A549 (cell line): ENCODE data around the gene WWC1. TPM values are rescaled to one million over a fixed set of nuclear protein-coding genes. Genes with fewer than 3 reads are reported as not detected.

Experiments
- ATAC-seq, 2 experiments: fragments of 200-7000 bp in 1 of 2; fragments of >200 bp in 1 of 2; cut with Nextera tagmentation in 1 of 2; cut with Tn5 transposase in 1 of 2; 3 replicates each; pipeline versions ENCODE4 v1.8.0 to v1.9.1; 2018 to 2020; ENCODE audit warnings: mild to moderate bottlenecking in 1 of 2, moderate library complexity in 1 of 2
- CTCF ChIA-PET: fragments of 300-600 bp; sonication (Branson Sonifier 250); formaldehyde crosslinking; extraction: SDS; loops from one replicate; lab custom pipeline; 2021; ENCODE audit warnings: antibody characterized with exemption, inconsistent platforms; lab: Yijun Ruan, JAX
- POLR2A ChIA-PET: fragments of 350-600 bp; formaldehyde crosslinking; extraction: SDS; loops from one replicate; lab custom pipeline; 2021; ENCODE audit warnings: antibody characterized with exemption, inconsistent platforms; lab: Yijun Ruan, JAX
- DNase-seq, 2 experiments: peaks; one replicate each; pipeline versions ENCODE4 v3.0.0 to v3.0.0-alpha.2; 2011 to 2016; ENCODE audit warnings: low read depth in 1 of 2, low spot score in 1 of 2
- FAIRE-seq: peaks from 2 replicates; lab custom pipeline; 2011; peaks lifted over from hg19 to GRCh38; lab: Jason Lieb, UNC
- H3K27ac ChIP-seq, 2 experiments: fragments of >200 bp; sonication (Bioruptor Twin); formaldehyde crosslinking; 3 replicates each; pipeline ENCODE4 v1.5.1; 2016 to 2017
- H3K4me1 ChIP-seq: fragments of >200 bp; sonication (Bioruptor Twin); formaldehyde crosslinking; 3 replicates; pipeline ENCODE4 v1.6.1; 2016
- H3K4me2 ChIP-seq: fragments of >200 bp; sonication (Bioruptor Twin); formaldehyde crosslinking; 3 replicates; pipeline ENCODE4 v1.6.1; 2016
- H3K4me3 ChIP-seq: fragments of >200 bp; sonication (Bioruptor Twin); formaldehyde crosslinking; 3 replicates; pipeline ENCODE4 v1.5.1; 2016
- H3K9me3 ChIP-seq: fragments of >200 bp; sonication (Bioruptor Twin); formaldehyde crosslinking; 3 replicates; pipeline ENCODE4 v1.6.1; 2016
- BHLHE40 ChIP-seq: IDR thresholded peaks from 2 replicates; pipeline ENCODE4 v1.6.1; 2012; ENCODE audit warnings: low read depth, low read length, inconsistent platforms
- CBX2 ChIP-seq: fragments of 200-600 bp; sonication (generic); IDR thresholded peaks from 2 replicates; pipeline ENCODE4 v1.6.1; 2016; ENCODE audit warnings: low read depth, mild to moderate bottlenecking, borderline replicate concordance
- CBX8 ChIP-seq: fragments of 200-600 bp; sonication (generic); IDR thresholded peaks from 2 replicates; pipeline ENCODE4 v1.6.1; 2016
- CEBPB ChIP-seq, 2 experiments: fragments of >200 bp in 1 of 2; sonication (Bioruptor Twin) in 1 of 2; formaldehyde crosslinking in 1 of 2; IDR thresholded peaks; 2 replicates each; pipeline ENCODE4 v1.6.1; 2012 to 2016
- CHD4 ChIP-seq: fragments of 200-600 bp; sonication (generic); IDR thresholded peaks from 2 replicates; pipeline ENCODE4 v1.6.1; 2016; ENCODE audit warnings: antibody characterized with exemption, mild to moderate bottlenecking, borderline replicate concordance
- EHF ChIP-seq: fragments of 250-450 bp; sonication (Bioruptor Pico); IDR thresholded peaks from 2 replicates; pipeline ENCODE4 v1.5.0; 2020; ENCODE audit warnings: mild to moderate bottlenecking
- EP300 ChIP-seq, 2 experiments: fragments of >200 bp; sonication (Bioruptor Twin); formaldehyde crosslinking; IDR thresholded peaks; 2 replicates in 1 of 2; 3 replicates in 1 of 2; pipeline ENCODE4 v1.6.1; 2016 to 2017
- ESRRA ChIP-seq: fragments of 150-350 bp; IDR thresholded peaks from 2 replicates; pipeline ENCODE4 v1.6.1; 2014; ENCODE audit warnings: mild to moderate bottlenecking, low read length, borderline replicate concordance
- FOSB ChIP-seq: fragments of 250-450 bp; sonication (Bioruptor Pico); IDR thresholded peaks from 2 replicates; pipeline ENCODE4 v1.5.0; 2020; ENCODE audit warnings: mild to moderate bottlenecking, moderate library complexity
- FOXS1 ChIP-seq: fragments of 250-450 bp; sonication (Bioruptor Pico); IDR thresholded peaks from 2 replicates; pipeline ENCODE4 v1.5.0; 2020; ENCODE audit warnings: mild to moderate bottlenecking, moderate library complexity
- HDAC2 ChIP-seq: fragments of 200-600 bp; sonication (generic); IDR thresholded peaks from 2 replicates; pipeline ENCODE4 v1.6.1; 2016
- HEYL ChIP-seq: fragments of 250-450 bp; sonication (Bioruptor Pico); IDR thresholded peaks from 2 replicates; pipeline ENCODE4 v1.8.0; 2021; ENCODE audit warnings: mild to moderate bottlenecking, moderate library complexity
- MAFK ChIP-seq: fragments of 450-650 bp; IDR thresholded peaks from 2 replicates; pipeline ENCODE4 v1.6.1; 2014; ENCODE audit not compliant: partially characterized antibody
- NR3C1 ChIP-seq: fragments of >200 bp; sonication (Bioruptor Twin); formaldehyde crosslinking; IDR thresholded peaks from 3 replicates; pipeline ENCODE4 v1.6.1; 2017
- PHF8 ChIP-seq: fragments of 200-600 bp; sonication (generic); IDR thresholded peaks from 2 replicates; pipeline ENCODE4 v1.6.1; 2016; ENCODE audit warnings: low read depth, mild to moderate bottlenecking, antibody characterized with exemption, moderate library complexity, borderline replicate concordance
- RAD21 ChIP-seq, 2 experiments: fragments of >200 bp in 1 of 2; sonication (Bioruptor Twin) in 1 of 2; formaldehyde crosslinking in 1 of 2; IDR thresholded peaks in 1 of 2; conservative IDR thresholded peaks in 1 of 2; 2 replicates in 1 of 2; 3 replicates in 1 of 2; pipeline ENCODE4 v1.6.1; 2012 to 2018; ENCODE audit warnings: inconsistent platforms in 1 of 2
- RARB ChIP-seq: fragments of 250-450 bp; sonication (Bioruptor Pico); IDR thresholded peaks from 2 replicates; pipeline ENCODE4 v1.8.0; 2021; ENCODE audit warnings: mild to moderate bottlenecking, moderate library complexity
- RCOR1 ChIP-seq: fragments of 150-350 bp; IDR thresholded peaks from 2 replicates; pipeline ENCODE4 v1.6.1; 2014; ENCODE audit warnings: antibody characterized with exemption, low read length, low read depth
- SMC3 ChIP-seq: fragments of >200 bp; sonication (Bioruptor Twin); formaldehyde crosslinking; IDR thresholded peaks from 3 replicates; pipeline ENCODE4 v1.6.1; 2018; ENCODE audit warnings: inconsistent platforms
- TFCP2L1 ChIP-seq: fragments of 250-450 bp; sonication (Bioruptor Pico); IDR thresholded peaks from 2 replicates; pipeline ENCODE4 v1.5.0; 2021; ENCODE audit warnings: mild to moderate bottlenecking
- TP53 ChIP-seq: fragments of 250-450 bp; sonication (Bioruptor Pico); IDR thresholded peaks from 2 replicates; pipeline ENCODE4 v1.5.0; 2021; ENCODE audit warnings: mild to moderate bottlenecking, moderate library complexity
- ZC3H11A ChIP-seq: fragments of 450-650 bp; IDR thresholded peaks from 2 replicates; pipeline ENCODE4 v1.6.1; 2014; ENCODE audit warnings: antibody characterized with exemption, mild to moderate bottlenecking
- WGBS: methylation state at CpG from one replicate; pipeline ENCODE4 v1.1.6; 2017; ENCODE audit errors: missing lambda C conversion rate; 5-methylcytosine and 5-hydroxymethylcytosine counted together
- polyA plus RNA-seq, 4 experiments: library from polyadenylated mRNA; depleted of rRNA in 3 of 4; stranded (reverse); fragments of >200 nt; fragmentation: RNase III in 1 of 4; extraction: RNeasy Plus Mini Kit Qiagen cat#74134 plus additional on column Dnase treatment in 1 of 4; gene quantifications; 2 replicates in 3 of 4; 3 replicates in 1 of 4; pipeline ENCODE4 v1.2.3, GENCODE V29; 2011 to 2017
- TF ChIP-seq, protein P1 (sequence below): fragments of 250-450 bp; sonication (Bioruptor Pico); IDR thresholded peaks from 2 replicates; pipeline ENCODE4 v1.5.0; 2020; ENCODE audit warnings: low read depth, mild to moderate bottlenecking, moderate library complexity
- TF ChIP-seq, protein P2 (sequence below): fragments of 250-450 bp; sonication (Bioruptor Pico); IDR thresholded peaks from 2 replicates; pipeline ENCODE4 v1.5.0; 2021; ENCODE audit warnings: mild to moderate bottlenecking, moderate library complexity, borderline replicate concordance
- TF ChIP-seq, protein P3 (sequence below): IDR thresholded peaks from 2 replicates; pipeline ENCODE4 v1.6.1; 2012
- TF ChIP-seq, protein P4 (sequence below): fragments of >200 bp; sonication (Bioruptor Twin); formaldehyde crosslinking; IDR thresholded peaks from 3 replicates; pipeline ENCODE4 v1.5.1; 2016
- TF ChIP-seq, protein P5 (sequence below): IDR thresholded peaks from 2 replicates; pipeline ENCODE4 v1.6.1; 2012

Gene WWC1
- polyA plus RNA-seq, 2 of the 4 experiments (the other 2 are of a cell fraction), result 88.5 to 98.1 TPM

DNA sequence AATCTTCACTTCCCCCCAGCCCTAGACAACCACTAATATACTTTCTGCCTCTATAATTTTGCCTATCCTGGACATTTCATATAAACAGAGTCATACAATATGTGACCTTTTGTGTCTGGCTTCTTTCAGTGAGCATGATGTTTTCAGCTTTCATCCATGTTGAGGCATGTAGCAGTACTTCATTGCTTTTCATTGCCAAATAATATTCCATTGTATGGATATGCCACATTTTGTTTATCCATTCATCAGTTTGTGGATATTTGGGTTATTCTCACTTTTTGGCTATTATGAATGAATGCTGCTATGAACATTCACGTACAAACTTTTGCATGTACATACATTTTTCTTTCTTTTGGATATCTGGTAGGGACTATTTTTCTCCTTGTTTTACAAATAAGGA, 49.0 kb downstream of the WWC1 start:
- no peak for DNase-seq
- peak overlapping the region; percentile 24; the same call in 2 of the 3 replicates for H3K4me2 ChIP-seq
- ATAC-seq, result no peak
- no peaks in the 10 kb centered on the region for H3K9me3 ChIP-seq
- H3K4me1 ChIP-seq, result peaks cover 66% of the 10 kb centered on the region
- ChIA-PET CTCF (interaction anchor here (1.2 to 4.0 kb wide), 4 partner anchors 12 to 46 kb away, joined by 3 to 24 read pairs (median 5); no protein-coding TSS in a partner anchor), POLR2A (no interaction called here)
- WGBS, result 94% methylated on average over 1 of the region's 1 CpG
- H3K27ac ChIP-seq, result peak overlapping the region in 1 of 2 experiments; percentile 72; a peak in 2 of 6 replicates
- FAIRE-seq, result no peak
- no peak for TF ChIP-seq RCOR1
- no peak for TF ChIP-seq EP300 (IDR thresholded peaks at IDR 0.05)
- no peak for TF ChIP-seq ESRRA
- no peak for TF ChIP-seq RARB (CRISPR knock-in tag)
- no peak for TF ChIP-seq CBX8
- TF ChIP-seq HDAC2, result no peak
- no peak for TF ChIP-seq SMC3
- no peak for TF ChIP-seq TFCP2L1 (CRISPR knock-in tag)
- TF ChIP-seq CEBPB (IDR thresholded peaks at IDR 0.05), result no peak
- no peak for TF ChIP-seq CBX2
- no peak overlapping the region for H3K4me3 ChIP-seq

DNA sequence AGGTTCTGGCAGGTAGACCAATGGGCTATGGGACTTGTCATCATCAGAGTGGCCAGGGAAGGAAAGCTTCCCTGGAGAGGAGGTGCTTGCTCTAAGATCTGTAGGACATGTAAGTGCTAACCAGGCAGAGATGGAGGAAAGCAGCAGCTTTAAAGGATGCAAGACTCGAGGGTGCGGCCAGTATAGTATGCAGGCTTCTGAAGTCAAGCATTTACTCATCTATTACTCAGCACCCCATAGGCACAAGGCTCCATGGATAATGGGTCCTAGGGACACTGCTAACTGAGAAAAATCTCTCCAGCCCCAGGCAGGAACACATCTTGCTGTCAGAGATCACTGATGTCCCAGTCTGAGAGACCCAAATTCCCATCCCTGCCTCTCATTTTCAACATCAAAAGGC, 49.7 kb downstream of the WWC1 start:
- ATAC-seq (peak; percentile 54 to 64; a peak in 5 of 6 replicates), DNase-seq (no peak), FAIRE-seq (no peak)
- POLR2A ChIA-PET, result no interaction called here
- TF ChIP-seq, protein P1, sequence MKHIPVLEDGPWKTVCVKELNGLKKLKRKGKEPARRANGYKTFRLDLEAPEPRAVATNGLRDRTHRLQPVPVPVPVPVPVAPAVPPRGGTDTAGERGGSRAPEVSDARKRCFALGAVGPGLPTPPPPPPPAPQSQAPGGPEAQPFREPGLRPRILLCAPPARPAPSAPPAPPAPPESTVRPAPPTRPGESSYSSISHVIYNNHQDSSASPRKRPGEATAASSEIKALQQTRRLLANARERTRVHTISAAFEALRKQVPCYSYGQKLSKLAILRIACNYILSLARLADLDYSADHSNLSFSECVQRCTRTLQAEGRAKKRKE (CRISPR knock-in tag), result no peak
- TF ChIP-seq, protein P2, sequence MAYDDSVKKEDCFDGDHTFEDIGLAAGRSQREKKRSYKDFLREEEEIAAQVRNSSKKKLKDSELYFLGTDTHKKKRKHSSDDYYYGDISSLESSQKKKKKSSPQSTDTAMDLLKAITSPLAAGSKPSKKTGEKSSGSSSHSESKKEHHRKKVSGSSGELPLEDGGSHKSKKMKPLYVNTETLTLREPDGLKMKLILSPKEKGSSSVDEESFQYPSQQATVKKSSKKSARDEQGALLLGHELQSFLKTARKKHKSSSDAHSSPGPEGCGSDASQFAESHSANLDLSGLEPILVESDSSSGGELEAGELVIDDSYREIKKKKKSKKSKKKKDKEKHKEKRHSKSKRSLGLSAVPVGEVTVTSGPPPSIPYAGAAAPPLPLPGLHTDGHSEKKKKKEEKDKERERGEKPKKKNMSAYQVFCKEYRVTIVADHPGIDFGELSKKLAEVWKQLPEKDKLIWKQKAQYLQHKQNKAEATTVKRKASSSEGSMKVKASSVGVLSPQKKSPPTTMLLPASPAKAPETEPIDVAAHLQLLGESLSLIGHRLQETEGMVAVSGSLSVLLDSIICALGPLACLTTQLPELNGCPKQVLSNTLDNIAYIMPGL, result no peak
- TF ChIP-seq FOSB (CRISPR knock-in tag), result no peak
- no peak for TF ChIP-seq FOXS1 (CRISPR knock-in tag)
- TF ChIP-seq, protein P3, sequence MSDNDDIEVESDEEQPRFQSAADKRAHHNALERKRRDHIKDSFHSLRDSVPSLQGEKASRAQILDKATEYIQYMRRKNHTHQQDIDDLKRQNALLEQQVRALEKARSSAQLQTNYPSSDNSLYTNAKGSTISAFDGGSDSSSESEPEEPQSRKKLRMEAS, result no peak
- TF ChIP-seq HEYL (CRISPR knock-in tag), result no peak
- TF ChIP-seq SMC3, result no peak
- no peak for TF ChIP-seq TP53 (CRISPR knock-in tag)
- no peak for TF ChIP-seq PHF8
- no peak for TF ChIP-seq RCOR1
- TF ChIP-seq, protein P4, sequence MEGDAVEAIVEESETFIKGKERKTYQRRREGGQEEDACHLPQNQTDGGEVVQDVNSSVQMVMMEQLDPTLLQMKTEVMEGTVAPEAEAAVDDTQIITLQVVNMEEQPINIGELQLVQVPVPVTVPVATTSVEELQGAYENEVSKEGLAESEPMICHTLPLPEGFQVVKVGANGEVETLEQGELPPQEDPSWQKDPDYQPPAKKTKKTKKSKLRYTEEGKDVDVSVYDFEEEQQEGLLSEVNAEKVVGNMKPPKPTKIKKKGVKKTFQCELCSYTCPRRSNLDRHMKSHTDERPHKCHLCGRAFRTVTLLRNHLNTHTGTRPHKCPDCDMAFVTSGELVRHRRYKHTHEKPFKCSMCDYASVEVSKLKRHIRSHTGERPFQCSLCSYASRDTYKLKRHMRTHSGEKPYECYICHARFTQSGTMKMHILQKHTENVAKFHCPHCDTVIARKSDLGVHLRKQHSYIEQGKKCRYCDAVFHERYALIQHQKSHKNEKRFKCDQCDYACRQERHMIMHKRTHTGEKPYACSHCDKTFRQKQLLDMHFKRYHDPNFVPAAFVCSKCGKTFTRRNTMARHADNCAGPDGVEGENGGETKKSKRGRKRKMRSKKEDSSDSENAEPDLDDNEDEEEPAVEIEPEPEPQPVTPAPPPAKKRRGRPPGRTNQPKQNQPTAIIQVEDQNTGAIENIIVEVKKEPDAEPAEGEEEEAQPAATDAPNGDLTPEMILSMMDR, result no peak
- TF ChIP-seq ZC3H11A, result no peak
- TF ChIP-seq, protein P5, sequence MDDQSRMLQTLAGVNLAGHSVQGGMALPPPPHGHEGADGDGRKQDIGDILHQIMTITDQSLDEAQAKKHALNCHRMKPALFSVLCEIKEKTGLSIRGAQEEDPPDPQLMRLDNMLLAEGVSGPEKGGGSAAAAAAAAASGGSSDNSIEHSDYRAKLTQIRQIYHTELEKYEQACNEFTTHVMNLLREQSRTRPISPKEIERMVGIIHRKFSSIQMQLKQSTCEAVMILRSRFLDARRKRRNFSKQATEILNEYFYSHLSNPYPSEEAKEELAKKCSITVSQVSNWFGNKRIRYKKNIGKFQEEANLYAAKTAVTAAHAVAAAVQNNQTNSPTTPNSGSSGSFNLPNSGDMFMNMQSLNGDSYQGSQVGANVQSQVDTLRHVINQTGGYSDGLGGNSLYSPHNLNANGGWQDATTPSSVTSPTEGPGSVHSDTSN, result no peak
- TF ChIP-seq MAFK, result no peak
- TF ChIP-seq RAD21 (conservative IDR thresholded peaks at IDR 0.05 in 1 of 2, IDR thresholded peaks at IDR 0.05 in 1 of 2), result no peak
- no peak for TF ChIP-seq CBX2
- no peak for TF ChIP-seq EHF (CRISPR knock-in tag)
- no peak for TF ChIP-seq NR3C1
- TF ChIP-seq BHLHE40, result no peak
- TF ChIP-seq CHD4, result no peak
- Histone ChIP-seq H3K4me3 (no peak overlapping the region), H3K9me3 (no peaks in the 10 kb centered on the region), H3K4me2 (peak overlapping the region; percentile 24), H3K4me1 (peaks cover 71% of the 10 kb centered on the region), H3K27ac (peak overlapping the region; percentile 18 to 72; a peak in 3 of 6 replicates)
- CTCF ChIA-PET, result interaction anchor here (1.2 to 4.0 kb wide), 6 partner anchors 12 to 73 kb away, joined by 3 to 24 read pairs (median 4); no protein-coding TSS in a partner anchor
- 23% methylated on average over 2 of the region's 2 CpGs for WGBS
